ENCODE results near the gene SQSTM1.

- TF ChIP-seq CTCF (IDR thresholded peaks at IDR 0.05): no peak
- no peak for TF ChIP-seq POLR2A (IDR thresholded peaks at IDR 0.05)
Observed at GRCh38 chr5:179815491-179816249, 5.0 kb upstream of the SQSTM1 start.

Measured in esophagus squamous epithelium (tissue), 4 donors.